ENCODE measurements around the gene GDPD5.
A peak's percentile ranks its signal among the peaks of the same experiment; 100 is the strongest.

Gene GDPD5

GRCh38 chr11:75389925-75390324 is 135.8 kb downstream of the GDPD5 start:
- H3K27ac ChIP-seq (ENCODE audit: low read depth, low read length, poor library complexity, severe bottlenecking) = no peak overlapping the region
- H3K9me3 ChIP-seq (ENCODE audit: low read length) = no peaks in the 10 kb centered on the region
- no peak overlapping the region for H3K4me2 ChIP-seq (ENCODE audit: low read length)
- no peaks in the 10 kb centered on the region for H3K36me3 ChIP-seq (ENCODE audit: insufficient read depth, low read length)
- no peak overlapping the region for H3K9ac ChIP-seq (ENCODE audit: low read length)
- no peak overlapping the region for H2AFZ ChIP-seq (ENCODE audit: low read length)
- TF ChIP-seq EZH2 (IDR thresholded peaks at IDR 0.05; ENCODE audit: borderline replicate concordance, low read length) (no peak), CTCF (IDR thresholded peaks at IDR 0.05; ENCODE audit: low read length) (no peak)
- no peaks in the 10 kb centered on the region for H3K9me2 ChIP-seq (ENCODE audit: low read depth, low read length)
- no peaks in the 10 kb centered on the region for H3K27me3 ChIP-seq (ENCODE audit: insufficient read depth, low read length)
- H3K79me2 ChIP-seq (ENCODE audit: insufficient read depth, low read length) = no peaks in the 10 kb centered on the region
- H3K4me3 ChIP-seq (ENCODE audit: low read depth, low read length, poor library complexity, severe bottlenecking) = no peak overlapping the region
- no peaks in the 10 kb centered on the region for H3K4me1 ChIP-seq (ENCODE audit: insufficient read depth, low read length, severe bottlenecking)
- H4K20me1 ChIP-seq (ENCODE audit: insufficient read depth, low read length) = no peaks in the 10 kb centered on the region
- no peaks in the 10 kb centered on the region for H3F3A ChIP-seq (ENCODE audit: insufficient read depth, low read length)

- no peak overlapping the region for H3K4me3 ChIP-seq (ENCODE audit: low read depth, low read length, poor library complexity, severe bottlenecking)
- H3K9me2 ChIP-seq (ENCODE audit: low read depth, low read length) = no peaks in the 10 kb centered on the region
- H3K27ac ChIP-seq (ENCODE audit: low read depth, low read length, poor library complexity, severe bottlenecking) = no peak overlapping the region
- H2AFZ ChIP-seq (ENCODE audit: low read length) = no peak overlapping the region
- H3K9ac ChIP-seq (ENCODE audit: low read length) = no peak overlapping the region
- H3K4me1 ChIP-seq (ENCODE audit: insufficient read depth, low read length, severe bottlenecking) = no peaks in the 10 kb centered on the region
- no peaks in the 10 kb centered on the region for H4K20me1 ChIP-seq (ENCODE audit: insufficient read depth, low read length)
- no peaks in the 10 kb centered on the region for H3K36me3 ChIP-seq (ENCODE audit: insufficient read depth, low read length)
- no peak overlapping the region for H3K4me2 ChIP-seq (ENCODE audit: low read length)
- TF ChIP-seq EZH2 (IDR thresholded peaks at IDR 0.05; ENCODE audit: borderline replicate concordance, low read length) (no peak), CTCF (IDR thresholded peaks at IDR 0.05; ENCODE audit: low read length) (no peak)
- H3K79me2 ChIP-seq (ENCODE audit: insufficient read depth, low read length) = no peaks in the 10 kb centered on the region
- H3K9me3 ChIP-seq (ENCODE audit: low read length) = no peaks in the 10 kb centered on the region
- H3F3A ChIP-seq (ENCODE audit: insufficient read depth, low read length) = no peaks in the 10 kb centered on the region
- H3K27me3 ChIP-seq (ENCODE audit: insufficient read depth, low read length) = no peaks in the 10 kb centered on the region
Measured at GRCh38 chr11:75389276-75389605, 136.5 kb downstream of the GDPD5 start.

DNA sequence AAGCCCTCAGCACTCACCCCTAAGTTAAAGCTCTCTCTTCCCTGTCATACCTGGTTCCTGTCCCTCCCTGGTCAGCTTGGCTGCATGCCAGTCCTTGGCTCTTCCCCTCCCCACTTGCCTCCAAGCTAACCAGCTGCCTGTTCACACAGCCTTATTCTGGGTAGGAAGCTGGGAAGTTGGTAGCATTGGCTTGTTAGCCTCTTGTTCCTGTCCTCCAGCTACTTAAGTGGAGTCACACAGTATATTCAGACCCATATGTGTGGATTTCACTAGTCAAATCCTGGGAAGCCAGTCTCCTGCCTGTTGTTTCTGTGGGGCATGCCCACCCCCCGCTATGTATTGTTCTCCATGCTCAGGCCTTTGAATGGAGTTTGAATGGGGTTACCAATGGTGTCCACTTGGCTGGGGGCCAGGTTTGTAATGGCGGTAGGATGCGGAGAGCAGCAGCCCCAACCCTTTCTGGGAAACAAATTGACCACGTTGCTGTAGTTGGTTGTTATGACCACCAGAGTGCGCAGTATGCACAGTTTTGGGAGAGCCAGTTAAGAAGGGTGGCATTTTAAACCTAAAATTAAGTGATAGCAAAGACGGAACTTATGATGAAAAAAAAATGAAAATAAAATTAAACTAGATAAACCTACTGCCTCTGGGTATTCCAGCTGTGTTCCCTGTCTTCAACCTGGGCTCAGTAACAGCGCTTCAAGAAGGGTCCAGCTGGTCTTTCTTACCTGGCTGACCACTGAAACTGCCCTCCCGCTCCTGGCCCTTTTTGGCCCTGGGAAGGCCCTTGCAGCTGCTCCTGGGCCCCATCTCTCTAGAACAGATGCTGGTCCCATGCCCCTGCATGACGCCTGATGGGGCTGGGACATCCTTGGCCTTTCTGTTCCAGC is 137.1 kb downstream of the GDPD5 start:
- no peaks in the 10 kb centered on the region for H4K20me1 ChIP-seq (ENCODE audit: insufficient read depth, low read length)
- no peaks in the 10 kb centered on the region for H3K9me3 ChIP-seq (ENCODE audit: low read length)
- H2AFZ ChIP-seq (ENCODE audit: low read length) = no peak overlapping the region
- H3K4me2 ChIP-seq (ENCODE audit: low read length) = no peak overlapping the region
- no peaks in the 10 kb centered on the region for H3F3A ChIP-seq (ENCODE audit: insufficient read depth, low read length)
- H3K36me3 ChIP-seq (ENCODE audit: insufficient read depth, low read length) = no peaks in the 10 kb centered on the region
- H3K9ac ChIP-seq (ENCODE audit: low read length) = no peak overlapping the region
- TF ChIP-seq EZH2 (IDR thresholded peaks at IDR 0.05; ENCODE audit: borderline replicate concordance, low read length) (no peak), CTCF (IDR thresholded peaks at IDR 0.05; ENCODE audit: low read length) (peak; percentile 85)
- no peak overlapping the region for H3K4me3 ChIP-seq (ENCODE audit: low read depth, low read length, poor library complexity, severe bottlenecking)
- no peak overlapping the region for H3K27ac ChIP-seq (ENCODE audit: low read depth, low read length, poor library complexity, severe bottlenecking)
- no peaks in the 10 kb centered on the region for H3K4me1 ChIP-seq (ENCODE audit: insufficient read depth, low read length, severe bottlenecking)
- H3K9me2 ChIP-seq (ENCODE audit: low read depth, low read length) = no peaks in the 10 kb centered on the region
- H3K79me2 ChIP-seq (ENCODE audit: insufficient read depth, low read length) = no peaks in the 10 kb centered on the region
- no peaks in the 10 kb centered on the region for H3K27me3 ChIP-seq (ENCODE audit: insufficient read depth, low read length)
